Measurements from ENCODE around the gene SUPV3L1.

Gene SUPV3L1

DNA sequence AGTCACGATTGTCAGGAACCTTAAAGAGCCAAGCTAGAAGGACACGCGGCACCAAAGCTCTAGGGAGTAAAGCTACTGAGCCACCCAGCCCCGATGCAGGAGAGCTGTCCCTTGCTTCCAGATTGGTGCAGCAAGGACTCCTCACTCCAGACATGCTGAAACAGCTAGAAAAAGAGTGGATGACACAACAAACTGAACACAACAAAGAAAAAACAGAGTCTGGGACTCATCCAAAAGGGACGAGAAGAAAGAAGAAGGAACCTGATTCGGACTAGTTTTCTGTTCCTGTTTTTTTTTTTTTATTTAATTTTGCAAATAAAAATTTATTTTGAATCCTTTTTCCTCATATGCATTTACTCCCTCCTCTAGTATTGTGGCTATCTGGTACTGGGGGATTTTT is 28.7 kb downstream of the SUPV3L1 start:
- DNase-seq: no peak

DNA sequence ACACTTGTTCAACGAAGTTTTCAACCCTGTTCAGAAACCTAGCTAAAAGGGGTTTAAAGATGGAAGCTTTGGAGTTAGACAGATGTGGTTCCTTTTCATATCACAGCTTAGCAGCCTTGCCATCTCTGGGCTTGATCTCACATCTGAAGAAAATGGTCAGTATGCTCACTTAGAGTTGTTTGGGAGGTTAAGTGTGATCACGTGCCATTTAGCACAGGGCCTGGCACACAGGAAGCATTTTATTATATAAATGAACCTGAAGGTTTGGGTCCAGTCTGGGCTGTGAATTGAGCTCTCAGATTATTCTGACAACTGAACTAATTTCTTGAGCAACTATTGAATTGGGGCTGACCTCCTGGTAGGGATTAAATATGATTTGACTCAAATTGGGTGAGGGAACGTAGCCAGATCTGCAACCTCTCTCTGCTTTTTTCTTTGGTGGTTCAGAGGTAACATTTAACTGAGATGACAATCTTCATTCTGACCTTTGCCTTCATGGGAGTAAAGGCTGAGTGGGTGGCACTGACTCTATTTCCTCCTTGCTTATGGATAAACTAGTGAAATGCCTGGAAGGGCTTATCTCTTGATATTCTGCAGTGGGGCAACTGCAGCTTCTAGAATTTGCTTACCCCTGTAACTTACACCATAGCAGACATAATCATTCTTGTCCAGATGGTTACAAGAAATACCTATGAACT is 29.9 kb downstream of the SUPV3L1 start:
- DNase-seq: no peak

- DNase-seq: no peak
These were observed 31.1 kb downstream of the SUPV3L1 start for GRCh38 chr10:69211104-69211503.

DNA sequence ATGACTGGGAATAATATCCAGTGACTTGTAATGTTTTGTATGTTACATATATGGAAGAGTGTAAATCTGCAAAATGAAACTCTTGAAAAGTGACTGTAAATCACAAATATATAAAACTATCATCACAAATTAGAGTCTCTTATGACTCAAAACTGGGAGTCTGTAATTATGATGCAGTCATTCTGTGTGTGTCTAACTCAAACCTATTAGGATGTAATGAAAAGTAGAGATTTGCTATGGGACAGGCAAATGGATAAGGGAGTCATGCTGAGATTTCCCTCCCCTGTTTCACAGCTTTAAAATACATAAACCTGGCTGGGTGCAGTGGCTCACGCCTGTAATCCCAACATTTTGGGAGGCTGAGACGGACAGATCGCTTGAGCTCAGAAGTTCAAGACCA is 31.5 kb downstream of the SUPV3L1 start:
- no peak for DNase-seq

DNA sequence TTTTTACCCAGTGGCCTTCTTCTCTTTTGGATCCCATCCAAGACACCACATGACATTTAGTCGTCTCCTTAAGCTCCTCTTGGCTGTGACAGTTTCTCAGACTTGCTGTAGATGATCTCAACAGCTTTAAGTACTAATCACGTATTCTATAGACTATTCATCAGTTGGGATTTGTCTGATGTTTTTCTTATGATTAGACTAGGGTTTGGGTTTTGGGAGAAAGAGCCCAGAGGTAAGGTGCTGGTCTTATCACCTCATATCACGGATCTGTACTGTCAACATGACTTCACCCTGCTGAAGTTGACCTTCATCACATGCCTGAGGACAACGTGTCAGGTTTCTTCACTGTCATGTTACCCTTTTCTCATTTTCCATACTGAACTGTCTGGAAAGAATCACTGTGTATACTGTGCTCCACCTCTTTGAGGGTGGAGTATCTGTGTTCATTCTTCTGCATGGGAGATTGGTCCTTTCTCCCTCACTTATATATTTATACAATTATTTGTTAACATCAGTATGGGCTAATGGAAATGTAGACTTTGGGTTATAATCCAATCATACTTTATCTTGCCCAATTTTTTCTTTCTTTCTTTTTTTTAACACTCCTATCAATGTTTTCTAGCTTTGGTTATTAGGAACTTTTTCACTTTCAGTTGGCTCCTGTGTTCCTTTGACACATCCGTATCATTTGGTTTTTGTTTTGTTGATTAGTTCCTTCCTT is 33.7 kb downstream of the SUPV3L1 start:
- no peak for DNase-seq

DNA sequence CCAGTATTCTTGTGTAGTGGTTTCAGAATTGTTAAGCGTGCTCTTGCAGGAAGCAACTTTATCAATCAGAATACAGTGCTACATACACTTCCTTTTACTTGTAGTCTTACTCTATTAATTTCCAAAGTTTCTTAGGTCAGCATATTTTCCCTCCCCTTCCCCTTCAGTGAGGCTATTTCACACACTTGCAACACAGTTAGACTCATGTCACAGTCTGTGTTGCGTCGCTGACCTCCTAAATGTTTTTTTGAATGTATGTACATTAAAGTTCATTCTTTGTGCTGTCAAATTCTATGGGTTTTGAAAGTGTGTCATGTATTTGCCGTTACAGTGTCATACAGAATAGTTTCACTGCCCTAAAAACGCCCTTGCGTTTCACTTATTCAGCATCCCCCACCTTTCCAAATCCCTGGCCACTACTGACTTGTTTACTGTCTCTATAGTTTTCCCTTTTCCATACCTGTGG is 34.7 kb downstream of the SUPV3L1 start:
- no peak for DNase-seq

DNA sequence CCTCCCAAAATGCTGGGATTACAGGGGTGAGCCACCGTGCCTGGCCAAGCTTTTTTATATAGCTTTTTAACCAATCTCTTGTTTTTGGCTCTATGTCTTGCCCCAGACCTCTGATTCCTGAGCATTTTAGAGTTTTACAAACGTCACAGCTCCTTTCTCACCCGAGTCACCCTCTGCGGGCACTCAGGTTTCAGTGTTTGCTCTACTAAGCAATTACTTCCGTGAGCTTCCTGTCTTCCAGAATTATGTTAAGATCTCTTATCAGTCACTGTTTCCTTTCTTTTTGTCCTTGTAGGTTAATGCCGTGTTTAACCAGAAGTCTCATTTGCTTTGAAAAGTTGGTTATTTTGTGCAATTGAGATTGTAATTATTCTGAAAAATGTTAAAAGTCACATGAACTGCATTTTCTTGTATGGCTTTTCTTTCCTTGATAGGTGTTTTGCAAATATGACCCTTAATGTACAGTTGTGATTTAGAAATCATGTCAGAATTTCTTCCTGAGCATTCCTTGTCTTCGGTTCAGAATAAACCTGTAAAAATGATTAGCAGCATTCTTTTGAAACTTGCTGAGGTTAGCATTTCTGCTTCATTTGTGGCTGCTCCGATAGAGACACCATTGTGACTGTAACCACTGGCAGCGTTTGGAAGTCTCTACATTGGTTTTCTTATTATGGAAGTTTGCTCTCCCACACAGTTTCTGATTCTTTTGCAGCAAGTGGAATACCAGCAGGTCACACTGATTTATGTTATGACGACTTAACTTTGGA is 35.6 kb downstream of the SUPV3L1 start:
- DNase-seq: no peak

DNA sequence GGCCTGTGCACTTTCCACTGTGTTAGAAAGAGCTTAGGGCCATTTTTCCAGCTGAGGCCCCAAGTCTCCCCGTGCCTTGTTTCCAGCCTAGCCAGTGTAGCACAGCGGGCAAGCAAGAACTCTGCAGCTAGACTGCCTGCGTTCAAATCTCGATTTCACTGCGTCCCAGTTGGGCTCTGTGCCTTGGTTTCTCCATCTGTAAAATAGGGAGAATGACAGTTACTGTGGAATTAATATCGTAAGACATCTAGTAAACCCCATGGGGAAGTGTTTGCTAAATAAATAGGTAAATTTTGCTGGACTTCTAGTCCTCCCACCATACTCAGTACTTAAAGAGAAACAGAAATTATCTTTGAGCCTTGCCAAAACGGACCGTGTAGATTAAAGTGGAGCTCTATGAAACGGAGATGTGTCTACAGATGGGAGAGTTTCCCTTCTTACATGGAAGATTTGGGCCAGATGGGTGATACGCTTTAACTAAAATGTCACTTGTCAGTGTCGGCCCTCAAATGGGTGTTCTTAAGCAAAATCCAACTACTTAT is 36.6 kb downstream of the SUPV3L1 start:
- DNase-seq: no peak

- DNase-seq: peak; percentile 35
These were observed 37.2 kb downstream of the SUPV3L1 start for GRCh38 chr10:69217119-69217754.

- no peak for DNase-seq
These were observed 38.8 kb downstream of the SUPV3L1 start for GRCh38 chr10:69218831-69219230.

DNA sequence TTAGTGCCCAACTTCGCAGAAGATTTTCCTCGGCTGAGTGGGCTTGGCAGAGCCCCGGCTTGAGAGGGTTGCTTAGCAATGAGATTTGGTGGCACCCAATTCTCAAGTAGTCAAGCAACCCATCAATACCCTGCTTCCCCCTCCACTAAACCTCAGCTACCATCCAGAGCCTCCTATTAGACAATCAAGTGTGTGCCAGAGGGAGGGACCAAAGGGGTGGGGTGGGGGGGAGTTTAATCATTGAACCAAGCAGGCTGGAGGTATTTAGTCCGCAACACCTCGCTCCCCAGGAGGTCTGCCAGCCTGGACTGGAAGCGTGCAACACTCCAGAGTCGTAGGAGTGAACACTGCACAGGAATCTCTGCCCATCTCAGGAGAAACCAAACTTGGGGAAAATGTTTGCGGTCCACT is 40.0 kb downstream of the SUPV3L1 start, which contains the start of gene HKDC1:
HKDC1 (plus strand) TSS at position 292 of the 411 bp plus-strand sequence; CDS start at position 396, 104 bp downstream.
- DNase-seq: no peak

DNA sequence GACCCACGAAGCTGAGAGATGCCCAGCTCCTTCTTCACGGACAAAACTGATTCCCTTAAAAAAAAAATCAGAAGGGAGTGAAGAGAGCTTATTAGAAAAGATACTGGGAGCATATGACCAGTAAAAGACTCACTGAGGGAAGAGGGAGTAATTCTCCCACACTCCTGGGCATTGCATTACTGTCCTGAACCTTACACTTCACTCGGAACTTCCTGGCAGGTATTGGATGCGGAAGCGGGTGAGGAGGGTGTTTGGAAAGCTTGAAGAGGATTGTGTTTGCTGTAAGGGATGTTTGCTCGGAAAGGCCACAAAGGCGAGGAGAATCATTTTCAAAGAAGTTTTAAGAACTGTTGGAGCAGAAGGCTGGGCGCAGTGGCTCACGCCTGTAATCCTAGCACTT is 40.5 kb downstream of the SUPV3L1 start:
- DNase-seq: no peak

DNA sequence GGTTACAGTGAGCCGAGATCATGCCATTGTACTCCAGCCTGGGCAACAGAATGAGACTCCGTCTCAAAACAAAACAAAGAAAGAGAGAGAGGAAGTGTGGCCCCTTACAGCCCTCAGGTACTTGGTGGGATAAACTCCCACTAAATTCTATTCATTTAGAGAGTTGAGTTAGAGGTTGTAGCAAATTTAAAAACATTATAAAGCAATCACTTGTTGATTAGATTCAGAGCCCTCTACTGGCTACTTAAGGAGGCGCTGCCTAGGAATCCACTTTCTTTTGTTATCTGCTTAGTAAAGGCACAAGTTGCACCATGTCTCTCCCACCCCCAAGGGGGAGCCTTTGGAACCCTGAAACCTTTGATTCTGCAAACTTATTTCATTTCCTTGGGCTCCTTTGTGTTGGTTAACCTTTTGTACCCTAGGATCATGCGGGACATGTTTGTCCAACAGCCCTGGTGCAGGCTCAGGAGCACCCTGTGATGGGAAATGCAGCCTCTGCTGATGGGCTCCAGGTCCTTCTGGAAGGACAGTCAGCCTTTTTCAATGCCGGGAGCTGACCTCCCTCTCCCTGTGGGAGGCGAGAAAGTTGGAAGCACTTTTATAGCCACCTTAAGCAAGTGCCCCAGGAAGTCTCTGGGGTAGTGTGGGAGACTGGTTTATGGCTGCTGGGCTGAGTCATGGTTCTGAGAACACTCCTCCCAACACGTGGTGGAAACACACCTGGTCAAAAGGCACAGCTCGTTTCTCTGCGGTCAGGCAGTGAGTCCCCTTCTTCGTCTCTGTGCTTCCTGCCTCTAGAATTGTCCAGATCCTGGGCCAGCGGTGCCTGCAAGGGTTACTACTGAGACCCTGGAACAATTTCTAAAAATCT is 42.4 kb downstream of the SUPV3L1 start:
- DNase-seq: peak; percentile 83

DNA sequence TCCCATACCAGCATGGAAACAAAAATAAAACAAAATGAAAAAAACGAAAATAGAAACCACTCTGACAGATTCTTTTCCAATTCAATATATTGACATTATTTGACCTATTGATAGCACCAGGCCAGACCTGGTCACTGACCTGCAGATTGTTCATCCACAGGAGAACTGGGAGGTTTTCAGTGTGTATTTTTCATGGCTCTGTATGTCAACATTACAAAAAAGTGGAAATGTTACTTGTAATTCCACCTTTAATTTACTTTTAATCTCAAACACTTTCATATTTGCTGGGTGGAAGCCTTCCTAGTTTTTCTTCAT is 43.0 kb downstream of the SUPV3L1 start:
- no peak for DNase-seq

GRCh38 chr10:69224862-69225657 is 45.0 kb downstream of the SUPV3L1 start:
- DNase-seq: no peak

DNA sequence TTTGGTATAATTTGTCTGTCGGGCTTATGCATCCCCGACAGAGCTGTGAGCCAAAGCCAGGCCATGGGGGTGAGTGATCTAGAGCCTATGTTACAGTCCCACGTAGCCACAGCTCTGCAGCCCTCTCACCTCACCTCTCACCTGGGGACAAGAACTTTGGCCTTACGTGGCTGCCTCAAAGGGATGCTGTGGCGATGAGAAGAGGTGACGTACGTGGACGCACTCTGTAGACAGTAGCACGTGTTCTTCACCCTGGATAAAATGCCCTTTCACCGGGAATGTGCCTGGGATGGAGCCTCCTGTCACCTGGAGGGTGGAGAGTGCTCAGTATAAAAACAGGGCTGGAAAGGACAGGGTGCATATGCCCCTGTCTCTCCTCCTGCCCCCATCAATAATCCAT is 45.6 kb downstream of the SUPV3L1 start:
- DNase-seq: no peak

DNA sequence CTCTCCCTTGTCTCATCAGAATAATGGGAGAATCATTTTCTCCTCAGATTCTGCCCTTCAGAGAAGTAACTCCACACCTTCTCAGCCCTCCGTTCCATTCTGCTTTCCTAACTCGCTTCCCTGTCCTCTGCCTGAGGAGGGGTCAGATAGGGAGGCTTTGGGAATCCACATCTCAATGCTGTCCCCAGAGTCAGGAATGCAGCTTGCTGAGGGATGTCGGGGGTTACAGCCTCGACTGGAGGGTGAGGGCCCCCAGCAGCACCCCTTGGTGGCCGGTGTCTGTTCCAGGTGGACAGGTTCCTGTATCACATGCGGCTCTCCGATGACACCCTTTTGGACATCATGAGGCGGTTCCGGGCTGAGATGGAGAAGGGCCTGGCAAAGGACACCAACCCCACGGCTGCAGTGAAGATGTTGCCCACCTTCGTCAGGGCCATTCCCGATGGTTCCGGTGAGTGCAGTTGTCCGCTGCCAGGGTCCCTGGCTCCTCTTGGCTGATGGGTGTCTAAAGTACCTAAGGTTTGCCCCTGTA is 47.0 kb downstream of the SUPV3L1 start:
- DNase-seq: no peak

- DNase-seq: no peak
These were observed 48.1 kb downstream of the SUPV3L1 start for GRCh38 chr10:69228151-69228550.

GRCh38 chr10:69229616-69229916 is 49.5 kb downstream of the SUPV3L1 start:
- DNase-seq: no peak

- DNase-seq: no peak
These were observed 50.1 kb downstream of the SUPV3L1 start for GRCh38 chr10:69230128-69230527.

- DNase-seq: no peak
These were observed 52.2 kb downstream of the SUPV3L1 start for GRCh38 chr10:69232252-69232651.

Data from activated CD8-positive, alpha-beta memory T cell treated with anti-CD3 and anti-CD28 coated beads for 24 hours (primary cell).